ENCODE results near the gene NSUN2. TPM values are rescaled to one million over a fixed set of nuclear protein-coding genes. Genes with fewer than 3 reads are reported as not detected.
"Not testable (repeated sequence)": the region's sequence is repeated elsewhere in the genome, so short reads cannot be mapped to it uniquely, and the experiment has no call there.

The NSUN2 gene
- total RNA-seq, 1 experiment from 2014 or later = 184 TPM

DNA sequence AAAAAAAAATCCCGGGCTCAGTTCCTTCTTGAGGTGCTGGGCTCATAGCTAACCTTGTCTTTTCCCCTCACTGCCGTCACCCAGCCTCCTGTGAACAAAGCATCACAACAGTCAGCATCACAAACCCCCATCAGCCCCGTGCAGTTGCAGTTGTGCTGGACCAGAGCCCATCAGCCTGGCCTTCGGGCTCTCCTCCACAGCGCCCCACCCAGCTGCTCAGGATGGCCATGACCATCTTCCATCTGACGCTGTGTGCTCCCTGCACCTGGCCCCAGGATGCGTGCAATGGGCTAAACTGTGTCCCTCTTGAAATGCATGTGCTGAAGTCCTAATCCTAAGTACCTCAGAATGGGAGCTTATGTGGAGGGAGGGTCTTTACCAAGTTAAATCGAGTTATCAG, 48.1 kb downstream of the NSUN2 start:
- no peak for DNase-seq (ENCODE audit: low read depth)

GRCh38 chr5:6584101-6584645, 48.7 kb downstream of the NSUN2 start:
- DNase-seq (ENCODE audit: low read depth) = no peak

DNA sequence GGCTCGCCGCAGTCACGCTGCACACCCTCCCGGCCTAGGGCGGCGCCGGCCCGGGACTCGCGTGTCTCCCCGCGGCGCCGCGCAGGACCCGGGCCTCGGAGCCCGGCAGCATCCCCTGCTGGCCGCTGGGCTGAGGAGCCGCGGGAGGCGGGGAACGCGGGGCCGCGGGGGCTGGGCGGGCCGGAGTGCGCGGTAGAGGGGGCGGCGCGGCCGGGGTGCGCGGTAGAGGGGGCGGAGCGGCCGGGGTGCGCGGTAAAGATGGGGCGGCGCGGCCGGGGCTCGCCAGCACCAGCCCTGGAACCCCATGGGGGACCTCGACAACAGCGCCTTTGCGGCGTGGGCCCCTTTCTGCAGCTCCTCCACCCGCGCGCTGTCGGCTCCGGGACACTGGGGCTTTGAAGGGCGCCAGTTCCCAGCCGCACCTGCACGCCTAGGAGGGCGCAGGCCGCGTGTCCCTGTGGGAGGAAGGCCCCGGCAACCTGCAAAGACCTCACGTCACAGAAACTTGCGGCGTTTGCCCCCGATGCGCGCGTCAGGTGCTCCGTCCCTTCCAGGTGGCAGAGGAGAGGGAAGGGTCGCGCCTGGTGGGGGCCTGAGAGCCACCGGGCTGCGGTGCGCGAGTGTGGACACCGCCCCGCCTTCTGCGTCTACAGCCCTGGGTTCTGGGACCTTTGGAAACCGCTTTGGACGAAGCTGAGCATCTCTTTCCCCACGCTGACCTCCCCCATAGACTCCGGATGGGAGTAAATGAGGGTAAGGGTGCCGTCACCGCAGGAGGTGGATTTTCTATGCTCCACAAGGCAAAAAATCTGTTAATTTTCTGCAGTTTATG, 49.6 kb downstream of the NSUN2 start:
- DNase-seq (ENCODE audit: low read depth) = no peak

- DNase-seq (ENCODE audit: low read depth) = no peak
Observed at GRCh38 chr5:6582507-6583048, 50.3 kb downstream of the NSUN2 start.

DNA sequence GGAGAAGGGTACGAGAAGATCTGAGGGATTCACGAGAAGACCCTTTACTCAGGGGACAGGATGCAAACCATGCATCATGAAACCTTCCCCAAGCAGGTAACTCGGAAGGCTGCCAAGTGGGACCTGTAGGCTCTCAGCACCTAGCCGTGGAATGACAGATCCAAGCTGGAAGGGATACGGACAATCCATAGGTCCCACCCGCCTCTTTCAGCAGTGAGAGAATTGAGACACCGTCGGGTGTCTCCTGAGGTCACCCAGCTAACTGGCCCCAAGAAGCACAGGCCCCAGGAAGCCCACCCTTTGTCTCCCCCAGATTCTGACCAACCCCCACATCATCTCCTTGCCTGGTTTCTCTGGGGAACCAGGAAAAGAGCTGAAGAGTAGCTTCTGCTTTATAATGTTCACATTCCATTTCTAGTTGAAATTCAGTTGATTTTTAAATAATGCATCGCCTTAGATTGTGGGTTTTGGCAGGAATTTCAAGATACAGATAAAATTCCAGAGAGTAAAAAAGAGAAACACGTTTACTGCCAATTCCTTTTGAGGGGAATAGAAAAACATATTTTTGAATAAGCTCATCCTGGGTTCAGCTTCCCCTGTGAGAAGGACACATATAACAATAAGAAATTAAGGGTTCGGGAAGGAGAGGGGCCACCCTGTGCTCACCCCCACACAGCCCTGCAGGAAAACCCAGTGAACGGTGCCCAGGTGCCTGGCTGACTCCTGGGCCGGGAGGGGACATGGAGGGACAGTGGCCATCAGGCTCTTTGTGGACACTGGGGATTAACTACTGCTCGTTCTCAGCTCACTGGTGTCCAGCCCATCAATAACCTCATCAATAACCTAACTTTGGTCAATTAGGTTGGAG, 51.1 kb downstream of the NSUN2 start:
- DNase-seq (ENCODE audit: low read depth) = no peak

DNA sequence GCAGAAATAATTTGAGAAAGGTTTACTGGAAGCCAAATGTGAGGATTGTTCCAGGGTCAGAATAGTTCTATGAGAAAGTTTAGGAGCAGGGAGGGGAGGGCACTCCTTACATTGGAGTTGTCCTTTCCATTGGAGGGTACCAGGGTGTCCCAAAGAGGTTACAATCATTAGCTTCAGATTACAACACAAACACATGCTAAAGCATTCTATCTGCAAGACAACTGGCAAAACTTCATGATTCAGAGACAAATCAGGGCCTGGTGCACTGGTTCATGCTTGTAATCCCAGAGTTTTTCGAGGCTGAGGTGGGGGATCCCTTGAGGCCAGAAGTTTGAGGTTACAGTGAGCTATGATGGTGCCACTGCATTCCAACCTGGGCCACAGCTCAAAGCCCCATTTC, 51.8 kb downstream of the NSUN2 start:
- DNase-seq (ENCODE audit: low read depth) = no peak

GRCh38 chr5:6579535-6579934, 53.3 kb downstream of the NSUN2 start:
- DNase-seq (ENCODE audit: low read depth) = no peak

GRCh38 chr5:6578676-6579343, 54.0 kb downstream of the NSUN2 start:
- DNase-seq (ENCODE audit: low read depth) = no peak

DNA sequence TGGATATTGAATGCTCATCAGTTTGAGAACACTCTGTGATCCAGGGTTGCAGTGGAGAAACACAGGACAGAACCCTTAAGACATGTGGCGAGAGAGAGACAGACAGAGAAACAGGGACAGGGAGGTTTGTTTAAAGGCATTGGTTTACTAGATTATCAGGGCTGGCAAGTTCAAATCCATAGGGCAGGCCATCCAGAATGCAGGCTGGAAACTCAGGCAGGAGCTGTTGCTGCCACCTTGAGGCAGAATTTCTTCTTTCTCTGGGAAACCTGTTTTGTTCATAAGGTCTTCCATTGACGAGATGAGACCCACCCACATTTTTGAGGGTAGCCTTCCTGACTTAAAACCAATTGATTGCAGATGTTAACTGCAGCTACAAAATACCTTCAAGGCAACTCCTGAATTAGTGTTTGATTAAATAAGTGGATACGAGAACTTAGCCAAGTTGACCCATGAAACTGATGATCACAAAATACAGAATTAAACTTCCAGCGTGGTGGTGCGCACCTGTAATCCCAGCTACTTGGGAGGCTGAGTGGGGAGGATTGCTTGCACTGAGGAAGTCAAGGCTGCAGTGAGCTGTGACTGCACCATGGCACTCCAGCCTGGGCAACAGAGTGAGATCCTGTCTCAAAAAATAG, 55.9 kb downstream of the NSUN2 start:
- DNase-seq (ENCODE audit: low read depth) = peak; percentile 67

GRCh38 chr5:6574537-6575245, 58.2 kb downstream of the NSUN2 start:
- DNase-seq (ENCODE audit: low read depth) = no peak

- DNase-seq (ENCODE audit: low read depth) = no peak
Observed at GRCh38 chr5:6574111-6574510, 58.7 kb downstream of the NSUN2 start.

DNA sequence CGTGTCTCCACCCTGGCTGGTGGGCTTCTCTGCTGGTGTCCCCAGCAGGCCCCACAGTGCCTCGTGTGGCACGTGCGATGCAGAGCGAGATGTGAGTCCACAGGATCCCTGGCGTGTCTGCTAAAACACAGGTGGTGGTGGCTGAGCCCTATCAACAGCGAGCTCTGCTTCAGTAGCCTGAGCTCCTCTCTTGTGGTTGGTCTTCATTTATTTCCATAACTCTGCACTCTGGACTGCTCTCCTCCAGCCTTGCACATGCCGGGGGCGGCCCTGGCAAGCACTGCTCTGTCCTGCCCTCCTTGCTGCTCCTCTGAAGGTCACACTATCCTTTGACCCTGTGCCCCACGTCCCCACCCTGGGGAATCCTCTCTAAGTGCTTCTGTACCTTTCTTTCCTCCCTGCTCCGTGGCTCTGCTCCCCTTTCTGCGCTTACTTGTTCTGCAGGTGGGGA, 59.2 kb downstream of the NSUN2 start:
- DNase-seq (ENCODE audit: low read depth) = no peak

DNA sequence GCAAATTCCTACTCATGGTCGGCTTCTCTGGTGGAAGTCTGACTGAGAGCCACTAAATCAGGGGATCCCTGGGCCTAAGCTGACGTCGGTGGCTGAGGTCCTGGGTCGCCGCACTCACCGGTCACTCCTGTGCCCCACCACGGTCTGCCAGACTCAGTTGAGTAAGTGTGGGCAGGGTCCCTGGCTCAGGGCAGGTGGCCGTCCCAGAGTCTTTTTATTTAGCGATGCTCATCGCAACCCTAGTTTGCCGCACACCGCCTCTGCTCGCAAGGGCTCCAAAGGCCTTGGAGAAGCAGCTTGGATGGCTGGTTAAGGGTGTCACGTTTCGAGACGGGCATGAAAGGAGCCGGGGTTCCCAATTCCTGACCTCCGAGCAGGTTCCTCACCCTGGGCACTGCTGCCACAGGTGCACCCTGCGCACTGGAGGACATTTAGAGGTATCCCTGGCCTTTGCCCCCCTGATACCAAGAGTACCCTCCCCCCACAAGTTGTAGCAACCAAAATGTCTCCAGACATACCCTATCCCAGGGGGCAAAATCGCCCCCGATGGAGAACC, 59.9 kb downstream of the NSUN2 start:
- no peak for DNase-seq (ENCODE audit: low read depth)

- DNase-seq (ENCODE audit: low read depth) = no peak
Observed at GRCh38 chr5:6572086-6572824, 60.6 kb downstream of the NSUN2 start.

GRCh38 chr5:6571607-6572006, 61.2 kb downstream of the NSUN2 start:
- not testable (repeated sequence) for DNase-seq (ENCODE audit: low read depth)

GRCh38 chr5:6570530-6570929, 62.3 kb downstream of the NSUN2 start:
- no peak for DNase-seq (ENCODE audit: low read depth)

GRCh38 chr5:6568889-6569288, 64.0 kb downstream of the NSUN2 start:
- no peak for DNase-seq (ENCODE audit: low read depth)

DNA sequence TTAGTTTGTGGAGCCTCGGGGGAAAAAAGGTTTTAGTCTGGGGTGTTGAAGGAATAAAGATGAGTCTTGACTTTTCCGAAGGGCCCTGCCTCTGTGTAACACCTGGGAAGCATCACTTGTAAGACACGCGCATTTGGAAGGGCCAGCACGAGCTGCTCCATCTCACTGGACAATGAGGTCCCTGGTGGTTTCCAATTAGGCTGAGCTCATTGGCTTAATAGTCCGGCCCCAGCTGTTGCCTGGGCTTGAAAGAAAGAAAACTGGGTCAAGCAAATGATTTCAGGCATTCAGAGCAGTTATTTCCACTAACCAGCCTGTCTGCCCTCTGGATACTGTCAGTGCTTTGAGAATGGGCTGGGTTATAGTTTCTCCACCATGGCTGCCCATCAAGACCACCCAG, 64.5 kb downstream of the NSUN2 start:
- DNase-seq (ENCODE audit: low read depth) = no peak

DNA sequence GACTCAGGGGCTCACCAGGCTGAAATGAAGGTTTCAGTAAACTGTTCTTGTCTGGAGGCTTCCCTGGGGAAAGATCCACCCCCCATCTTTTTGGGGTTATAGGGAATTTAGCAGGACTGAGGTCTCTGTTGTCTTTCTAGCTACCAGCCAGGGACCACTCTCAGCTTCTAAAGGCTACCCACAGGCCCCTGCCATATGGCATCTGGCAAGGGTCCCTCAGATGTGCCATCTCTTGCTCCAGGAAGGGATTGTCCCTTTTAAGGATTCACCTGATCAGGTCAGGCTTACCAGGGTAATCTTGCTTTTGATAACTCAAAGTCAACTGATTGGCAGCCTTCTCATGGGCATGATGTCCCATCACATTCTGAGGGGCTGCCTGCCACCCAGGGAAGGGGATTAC, 65.0 kb downstream of the NSUN2 start:
- DNase-seq (ENCODE audit: low read depth) = no peak
